Effector memory CD4-positive, alpha-beta T cell (primary cell): ENCODE data around the gene CLIP4.

Experiments
- DNase-seq, 3 donors: peaks; one replicate each; pipeline ENCODE4 v3.0.0-alpha.2; 2020
- H3K27ac ChIP-seq: 2 replicates; pipeline ENCODE4 v1.7.0; 2013; ENCODE audit warnings: mild to moderate bottlenecking, low read length, moderate library complexity; ENCODE audit not compliant: insufficient read depth, poor library complexity, severe bottlenecking
- H3K27me3 ChIP-seq: replicated peaks from 2 replicates; pipeline ENCODE4 v1.7.0; 2013; ENCODE audit warnings: mild to moderate bottlenecking, low read length; ENCODE audit not compliant: insufficient read depth, control insufficient read depth, poor library complexity, severe bottlenecking
- H3K36me3 ChIP-seq: 2 replicates; pipeline ENCODE4 v1.7.0; 2013; ENCODE audit warnings: mild to moderate bottlenecking, low read length, moderate library complexity; ENCODE audit not compliant: control insufficient read depth, insufficient read depth
- H3K4me1 ChIP-seq: 2 replicates; pipeline ENCODE4 v1.7.0; 2013; ENCODE audit warnings: low read length, mild to moderate bottlenecking; ENCODE audit not compliant: control insufficient read depth, insufficient read depth, poor library complexity, severe bottlenecking
- H3K4me3 ChIP-seq: 2 replicates; pipeline ENCODE4 v1.7.0; 2013; ENCODE audit warnings: low read length, low read depth, mild to moderate bottlenecking; ENCODE audit not compliant: insufficient read depth, poor library complexity, severe bottlenecking
- H3K9me3 ChIP-seq: 2 replicates; pipeline ENCODE4 v1.7.0; 2013; ENCODE audit warnings: mild to moderate bottlenecking, low read length, moderate library complexity; ENCODE audit not compliant: control insufficient read depth

The CLIP4 gene

DNA sequence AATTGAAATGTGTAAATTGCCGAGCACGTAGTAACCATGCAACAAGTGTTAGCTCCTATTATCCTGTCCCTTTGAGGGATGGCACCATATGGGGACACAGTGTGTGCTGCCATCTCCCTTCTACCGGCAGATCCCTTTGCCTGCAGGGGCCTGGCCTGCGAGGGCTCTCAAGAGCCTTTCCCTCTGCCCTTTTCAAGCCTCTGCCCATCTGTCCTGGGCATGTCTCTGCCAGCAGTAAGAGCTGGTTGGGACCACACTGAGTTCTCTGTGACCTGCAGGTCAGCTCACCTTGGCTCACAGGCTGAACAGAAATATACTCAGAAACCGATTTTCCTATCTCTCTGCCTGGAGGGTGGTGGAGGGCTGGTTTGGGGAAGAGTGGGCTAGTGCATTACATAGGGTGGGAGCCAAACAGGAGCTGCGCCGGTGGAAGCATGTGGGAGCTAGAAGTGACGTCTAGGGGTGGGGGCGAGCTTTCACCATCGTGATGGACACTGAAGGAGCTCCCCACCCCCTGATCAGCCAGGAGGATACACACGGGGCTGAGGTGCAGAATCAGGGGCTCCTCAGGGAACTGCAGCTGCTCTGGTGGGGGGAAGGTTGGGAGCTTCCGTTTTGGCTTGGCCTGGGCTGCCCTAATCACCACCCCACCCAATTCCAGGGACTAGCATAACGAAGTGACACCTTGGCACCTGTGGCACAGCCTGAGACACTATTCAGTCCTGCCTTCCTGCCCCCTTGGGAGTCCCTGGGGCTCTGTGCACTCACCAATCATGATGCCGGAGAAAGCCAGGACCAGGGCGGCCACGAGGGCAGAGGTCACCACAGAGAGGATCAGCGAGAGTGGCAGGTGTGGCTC, 109.7 kb downstream of the CLIP4 start:
- Histone ChIP-seq H3K27me3 (no peaks in the 10 kb centered on the region), H3K36me3 (no peaks in the 10 kb centered on the region), H3K4me1 (no peaks in the 10 kb centered on the region), H3K4me3 (no peak overlapping the region), H3K9me3 (no peaks in the 10 kb centered on the region), H3K27ac (no peak overlapping the region)
- DNase-seq: no peak

DNA sequence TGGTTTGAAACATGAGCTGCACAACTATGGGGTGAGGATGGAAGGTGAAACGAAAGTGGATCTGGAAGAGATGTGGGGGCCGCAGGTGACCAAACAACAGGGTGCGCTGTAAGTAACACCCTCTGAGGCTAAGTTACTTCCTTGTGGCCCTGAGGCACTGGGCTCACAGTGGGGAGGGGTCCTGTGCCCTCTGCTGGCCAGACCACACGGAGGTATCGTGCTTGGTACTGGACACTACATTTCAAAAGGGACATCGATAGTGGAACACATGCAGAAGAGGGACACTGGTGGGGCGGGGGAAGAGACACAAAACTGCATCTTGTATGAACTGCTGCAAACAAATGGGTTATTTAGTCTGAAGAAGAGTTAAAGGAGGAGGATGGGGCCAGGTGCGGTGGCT, 110.6 kb downstream of the CLIP4 start:
- H3K27ac ChIP-seq: no peak overlapping the region
- no peaks in the 10 kb centered on the region for H3K9me3 ChIP-seq
- no peaks in the 10 kb centered on the region for H3K4me1 ChIP-seq
- no peaks in the 10 kb centered on the region for H3K36me3 ChIP-seq
- no peak overlapping the region for H3K4me3 ChIP-seq
- DNase-seq: no peak
- H3K27me3 ChIP-seq: no peaks in the 10 kb centered on the region

DNA sequence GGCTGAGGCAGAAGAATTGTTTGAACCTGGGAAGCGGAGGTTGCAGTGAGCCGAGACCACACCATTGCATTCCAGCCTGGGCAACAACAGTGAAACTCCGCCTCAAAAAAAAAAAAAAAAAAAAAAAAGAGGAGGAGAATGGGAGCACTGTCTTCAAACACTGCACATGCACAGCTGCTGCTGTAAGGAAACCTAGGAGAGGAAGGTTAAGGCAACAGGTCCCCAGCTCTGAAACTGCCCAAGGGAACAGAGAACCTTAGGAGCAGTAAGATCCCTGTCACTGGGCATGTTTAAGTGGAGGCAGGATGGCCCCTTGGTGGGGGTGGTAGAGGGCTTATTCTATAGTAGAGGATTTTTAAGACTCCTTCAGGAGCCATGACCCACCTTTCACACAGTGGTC, 111.2 kb downstream of the CLIP4 start:
- H3K36me3 ChIP-seq: no peaks in the 10 kb centered on the region
- H3K27me3 ChIP-seq: no peaks in the 10 kb centered on the region

DNA sequence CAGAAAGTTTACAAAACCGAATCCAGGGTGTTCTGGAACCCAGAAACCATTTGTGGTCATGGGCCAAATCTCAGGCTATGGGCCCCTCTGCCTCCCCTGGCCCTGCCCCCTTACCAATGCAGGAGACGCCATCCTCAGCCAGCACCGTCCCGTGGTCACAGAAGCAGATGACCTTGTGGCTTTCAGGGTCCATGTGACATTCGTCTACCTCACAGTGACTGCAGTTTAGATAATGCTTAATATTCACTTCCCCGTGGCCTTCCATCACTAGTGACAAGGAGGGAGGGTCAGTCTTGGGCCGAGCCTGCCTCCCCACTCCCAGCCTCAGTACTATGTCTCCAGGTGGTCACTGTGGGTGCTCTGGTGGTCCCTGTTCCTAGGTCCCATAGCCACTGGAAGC, 111.6 kb downstream of the CLIP4 start:
- no peaks in the 10 kb centered on the region for H3K36me3 ChIP-seq
- H3K27me3 ChIP-seq: no peaks in the 10 kb centered on the region
- H3K9me3 ChIP-seq: no peaks in the 10 kb centered on the region
- no peak overlapping the region for H3K4me3 ChIP-seq
- H3K4me1 ChIP-seq: no peaks in the 10 kb centered on the region
- H3K27ac ChIP-seq: no peak overlapping the region
- no peak for DNase-seq

More for the DNA sequence above, 111.2 kb downstream of the CLIP4 start:
- H3K9me3 ChIP-seq: no peaks in the 10 kb centered on the region
- no peaks in the 10 kb centered on the region for H3K4me1 ChIP-seq
- H3K27ac ChIP-seq: no peak overlapping the region
- H3K4me3 ChIP-seq: no peak overlapping the region
- no peak for DNase-seq

DNA sequence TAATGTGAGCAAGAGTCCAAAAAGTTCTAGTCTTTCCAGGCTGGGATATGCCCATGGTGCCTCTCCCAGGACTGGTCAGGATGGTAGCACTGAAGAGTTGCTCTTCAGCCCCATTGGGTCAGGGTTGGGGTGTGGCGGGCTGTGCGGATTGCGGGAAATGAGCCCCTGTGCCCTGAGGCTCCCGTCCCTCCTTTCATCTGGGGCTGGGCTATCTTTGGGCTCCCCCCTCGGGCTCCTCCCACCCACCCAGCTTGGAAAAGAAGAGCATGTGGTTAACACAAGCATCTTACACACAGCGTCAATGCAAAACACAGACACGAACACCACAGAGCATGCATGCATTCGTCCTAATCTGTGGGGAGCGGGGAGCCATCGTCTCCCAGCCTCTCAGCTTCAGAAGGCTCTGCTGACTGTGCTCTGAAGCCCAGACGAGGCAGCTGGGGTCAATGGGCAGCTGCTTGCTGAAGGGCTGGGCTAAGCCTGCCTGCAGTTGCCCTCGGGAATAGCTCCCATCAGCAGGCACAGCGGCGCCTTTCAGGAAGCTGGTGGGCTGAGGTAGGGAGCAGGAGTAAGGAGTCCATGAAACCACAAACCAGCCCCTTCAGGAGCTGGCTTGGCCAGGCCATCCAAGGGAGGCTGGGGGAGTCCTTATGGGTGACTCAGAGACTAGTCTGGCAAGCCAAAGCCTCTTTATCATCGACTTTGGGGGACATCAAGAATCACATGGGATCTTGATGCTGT, 112.9 kb downstream of the CLIP4 start:
- Histone ChIP-seq H3K27ac (no peak overlapping the region), H3K4me1 (no peaks in the 10 kb centered on the region), H3K36me3 (no peaks in the 10 kb centered on the region), H3K9me3 (no peaks in the 10 kb centered on the region), H3K27me3 (no peaks in the 10 kb centered on the region), H3K4me3 (no peak overlapping the region)
- DNase-seq: no peak

DNA sequence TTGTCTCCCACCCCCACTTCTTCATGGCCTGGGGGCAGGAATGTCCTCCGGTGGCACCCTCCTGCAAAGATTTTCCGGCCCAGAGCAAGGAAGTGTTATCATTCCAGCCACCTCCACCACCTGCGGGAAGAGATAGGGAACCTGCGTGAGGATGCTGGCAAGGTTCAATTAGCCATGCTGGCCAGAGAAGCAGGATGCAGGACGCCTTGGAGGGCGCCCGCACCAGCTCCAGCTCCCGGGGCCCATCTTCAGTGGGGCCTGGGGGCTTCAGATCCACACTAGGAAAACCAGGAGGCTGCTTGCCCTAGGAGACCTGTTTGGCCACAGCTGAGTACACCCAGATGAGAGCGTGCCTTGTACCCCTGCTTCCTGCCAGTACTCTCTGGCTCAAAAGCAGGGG, 113.7 kb downstream of the CLIP4 start:
- Histone ChIP-seq H3K4me3 (no peak overlapping the region), H3K27ac (no peak overlapping the region), H3K4me1 (no peaks in the 10 kb centered on the region), H3K9me3 (no peaks in the 10 kb centered on the region), H3K27me3 (no peaks in the 10 kb centered on the region), H3K36me3 (no peaks in the 10 kb centered on the region)
- DNase-seq: no peak

DNA sequence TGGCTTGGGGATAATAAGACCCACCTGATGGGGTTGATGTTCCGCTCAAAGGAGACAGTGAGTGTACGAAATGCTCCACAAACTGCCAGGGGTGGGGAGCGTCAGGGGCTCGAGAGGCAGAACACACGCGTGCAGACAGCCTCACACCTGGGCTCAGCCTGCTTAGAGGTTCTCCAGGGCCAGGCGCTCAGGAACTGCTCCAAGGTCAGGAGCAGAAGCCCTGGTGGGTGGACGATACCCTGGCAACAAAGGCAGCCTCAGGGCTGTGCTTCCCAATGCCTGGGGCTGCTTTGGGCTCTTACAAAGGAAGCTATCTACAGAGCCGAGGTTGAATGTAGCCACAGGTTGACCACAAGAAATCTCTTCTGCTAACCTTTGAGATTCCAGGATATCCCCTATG, 114.4 kb downstream of the CLIP4 start:
- H3K27ac ChIP-seq: no peak overlapping the region
- DNase-seq: no peak
- no peaks in the 10 kb centered on the region for H3K9me3 ChIP-seq
- no peak overlapping the region for H3K4me3 ChIP-seq
- no peaks in the 10 kb centered on the region for H3K27me3 ChIP-seq
- no peaks in the 10 kb centered on the region for H3K4me1 ChIP-seq
- no peaks in the 10 kb centered on the region for H3K36me3 ChIP-seq

DNA sequence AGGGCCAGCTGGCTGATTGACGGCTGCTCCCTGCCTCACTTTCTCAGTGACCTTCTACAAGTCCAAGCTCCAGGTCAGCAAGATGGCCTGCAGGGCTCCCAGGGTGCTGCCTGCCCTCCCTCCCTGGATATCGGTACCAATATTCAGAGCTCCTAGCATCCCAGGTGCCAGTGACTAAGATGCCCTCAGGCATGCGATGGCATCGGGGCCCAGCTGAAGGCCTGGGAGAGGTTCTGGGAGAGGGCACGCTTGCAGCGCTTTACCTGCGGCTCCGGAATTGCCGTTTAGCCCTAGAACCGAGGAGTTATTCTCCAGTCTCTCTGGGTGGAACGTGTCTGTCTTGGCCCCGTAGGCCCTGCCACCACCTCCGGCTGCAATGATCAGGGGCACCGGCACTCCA, 116.8 kb downstream of the CLIP4 start:
- H3K4me3 ChIP-seq: no peak overlapping the region
- H3K9me3 ChIP-seq: no peaks in the 10 kb centered on the region
- H3K27me3 ChIP-seq: no peaks in the 10 kb centered on the region
- DNase-seq: no peak
- H3K4me1 ChIP-seq: no peaks in the 10 kb centered on the region
- H3K27ac ChIP-seq: no peak overlapping the region
- no peaks in the 10 kb centered on the region for H3K36me3 ChIP-seq

DNA sequence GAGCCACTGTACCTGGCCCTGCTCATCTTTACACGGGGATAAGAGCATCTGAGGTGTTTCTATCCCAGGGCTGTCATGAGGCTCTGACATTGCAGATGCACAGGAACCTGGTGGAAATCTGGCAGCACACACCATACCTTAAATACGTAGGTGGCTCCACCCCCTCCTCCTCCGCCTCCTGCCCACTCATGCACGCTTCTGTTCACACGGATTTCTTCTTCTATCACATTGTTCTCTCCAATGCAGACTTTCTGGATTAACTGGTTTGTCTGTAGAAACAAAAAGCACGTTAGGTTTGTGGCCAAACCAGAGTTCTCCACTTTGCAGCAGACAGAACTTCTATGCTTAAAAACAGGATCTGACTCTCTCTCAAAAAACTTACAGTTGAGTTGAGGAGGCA, 118.2 kb downstream of the CLIP4 start:
- Histone ChIP-seq H3K27me3 (no peaks in the 10 kb centered on the region), H3K36me3 (no peaks in the 10 kb centered on the region), H3K4me1 (no peaks in the 10 kb centered on the region), H3K4me3 (no peak overlapping the region), H3K27ac (no peak overlapping the region), H3K9me3 (no peaks in the 10 kb centered on the region)
- no peak for DNase-seq

DNA sequence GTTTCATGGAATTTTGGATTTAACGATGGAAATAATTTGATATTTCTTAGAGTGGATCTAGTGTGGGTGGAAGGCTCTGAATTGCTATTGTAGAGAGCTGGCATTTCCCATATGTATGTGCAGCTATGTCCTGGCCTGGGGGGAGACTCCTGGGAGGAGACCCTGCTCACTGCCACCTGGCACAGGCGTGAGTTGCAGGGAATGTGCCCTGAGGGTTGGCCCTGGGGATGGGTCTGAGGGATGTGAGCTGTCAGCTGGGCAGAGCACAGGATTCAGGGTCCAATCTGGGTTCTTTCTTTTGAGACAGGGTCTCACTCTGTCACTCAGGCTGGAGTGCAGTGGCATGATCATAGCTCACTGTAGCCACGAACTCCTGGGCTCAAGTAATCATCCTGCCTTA, 120.2 kb downstream of the CLIP4 start:
- DNase-seq: no peak
- Histone ChIP-seq H3K36me3 (no peaks in the 10 kb centered on the region), H3K27ac (no peak overlapping the region), H3K27me3 (no peaks in the 10 kb centered on the region), H3K4me3 (no peak overlapping the region), H3K4me1 (no peaks in the 10 kb centered on the region), H3K9me3 (no peaks in the 10 kb centered on the region)
